ENCODE results near the gene FZR1.

GRCh38 chr19:3577723-3578344, 71.7 kb downstream of the FZR1 start:
- TF ChIP-seq CTCF (IDR thresholded peaks at IDR 0.05) (no peak), POLR2A (IDR thresholded peaks at IDR 0.05) (no peak)
